GM12878 (cell line): Measurements from ENCODE around the gene TIMM29. TPM values are rescaled to one million over a fixed set of nuclear protein-coding genes. Genes with fewer than 3 reads are reported as not detected.

Source experiments
- ATAC-seq: fragments of 200-7000 bp; cut with Tn5 transposase; 3 replicates; pipeline ENCODE4 v1.9.1; 2020; ENCODE audit warnings: mild to moderate bottlenecking, moderate library complexity
- BruUV-seq: library from RNA; stranded (reverse); fragments of 400-500 nt; replicated peaks from 2 replicates; lab custom pipeline; 2021; lab: Mats Ljungman, UMichigan
- CTCF ChIA-PET: fragments of 300-600 bp; sonication (Branson Sonifier 250); formaldehyde crosslinking; extraction: SDS; loops from one replicate; lab custom pipeline; 2021; ENCODE audit warnings: inconsistent platforms; lab: Yijun Ruan, JAX
- POLR2A ChIA-PET: fragments of 350-600 bp; formaldehyde crosslinking; extraction: SDS; loops from one replicate; lab custom pipeline; 2021; ENCODE audit warnings: inconsistent platforms; lab: Charles Lee
- RAD21 ChIA-PET: fragments of 300-600 bp; sonication (Branson Sonifier 250); formaldehyde crosslinking; loops from one replicate; lab custom pipeline; 2023; ENCODE audit warnings: antibody characterized with exemption; ENCODE audit not compliant: unreplicated experiment; lab: Charles Lee
- SMC1A ChIA-PET: fragments of 300-600 bp; sonication (Branson Sonifier 250); formaldehyde crosslinking; loops from one replicate; lab custom pipeline; 2023; ENCODE audit not compliant: unreplicated experiment, uncharacterized antibody; lab: Charles Lee
- DNase-seq: peaks from one replicate; pipeline ENCODE4 v3.0.0-alpha.2; 2011; ENCODE audit warnings: low read depth, low spot score
- FAIRE-seq: peaks from 3 replicates; lab custom pipeline; 2011; peaks lifted over from hg19 to GRCh38; lab: Jason Lieb, UNC
- H2AFZ ChIP-seq: 2 replicates; pipeline ENCODE4 v1.6.0; 2011; ENCODE audit warnings: low read depth, low read length, control low read depth; ENCODE audit not compliant: control insufficient read depth
- H3K27ac ChIP-seq: 2 replicates; pipeline ENCODE4 v1.5.1; 2011; ENCODE audit warnings: control low read depth; ENCODE audit not compliant: control insufficient read depth, insufficient read depth
- H3K27me3 ChIP-seq, 2 experiments: replicated peaks in 1 of 2; 2 replicates each; pipeline versions ENCODE4 v1.6.0 to v1.6.1; 2011; ENCODE audit warnings: low read length in 1 of 2; ENCODE audit not compliant: control insufficient read depth in 2 of 2, insufficient read depth in 2 of 2
- H3K36me3 ChIP-seq, 2 experiments: 2 replicates each; pipeline ENCODE4 v1.5.1; 2011; ENCODE audit warnings: low read length in 1 of 2; ENCODE audit not compliant: control insufficient read depth in 2 of 2, insufficient read depth in 2 of 2
- H3K4me1 ChIP-seq: 2 replicates; pipeline ENCODE4 v1.6.1; 2011; ENCODE audit warnings: mild to moderate bottlenecking, low read length, moderate library complexity, mixed read lengths; ENCODE audit not compliant: control insufficient read depth, insufficient read depth
- H3K4me2 ChIP-seq: 2 replicates; pipeline ENCODE4 v1.6.0; 2011; ENCODE audit warnings: control low read depth; ENCODE audit not compliant: control insufficient read depth, insufficient read depth
- H3K4me3 ChIP-seq: fragments of 200-600 bp; sonication (generic); 2 replicates; pipeline ENCODE4 v1.5.1; 2016
- H3K79me2 ChIP-seq: 2 replicates; pipeline ENCODE4 v1.6.0; 2011; ENCODE audit warnings: low read length; ENCODE audit not compliant: control insufficient read depth, insufficient read depth
- H3K9ac ChIP-seq: 2 replicates; pipeline ENCODE4 v1.8.0; 2011; ENCODE audit warnings: low read length, control low read depth, mixed read lengths; ENCODE audit not compliant: control insufficient read depth, insufficient read depth
- H3K9me3 ChIP-seq: replicated peaks from 3 replicates; pipeline ENCODE4 v1.5.1; 2011; ENCODE audit warnings: mild to moderate bottlenecking, low read length; ENCODE audit not compliant: control insufficient read depth, insufficient read depth
- H4K20me1 ChIP-seq: 2 replicates; pipeline ENCODE4 v1.6.0; 2011; ENCODE audit not compliant: control insufficient read depth, insufficient read depth
- ATF7 ChIP-seq: fragments of 450-650 bp; IDR thresholded peaks from 2 replicates; pipeline ENCODE4 v1.6.1; 2016; ENCODE audit warnings: low read depth, mild to moderate bottlenecking
- E2F8 ChIP-seq: fragments of 450-650 bp; IDR thresholded peaks from 2 replicates; pipeline ENCODE4 v1.6.1; 2018; ENCODE audit warnings: mild to moderate bottlenecking, low read depth, moderate library complexity; ENCODE audit not compliant: partially characterized antibody
- HDGF ChIP-seq: fragments of 450-650 bp; IDR thresholded peaks from 2 replicates; pipeline ENCODE4 v1.6.1; 2016; ENCODE audit warnings: antibody characterized with exemption
- IRF3 ChIP-seq: fragments of 450-650 bp; IDR thresholded peaks from 2 replicates; pipeline ENCODE4 v1.6.1; 2014; ENCODE audit warnings: mild to moderate bottlenecking
- JUND ChIP-seq: IDR thresholded peaks from 2 replicates; pipeline ENCODE4 v1.6.1; 2012; ENCODE audit warnings: low read depth, mild to moderate bottlenecking, low read length, improper control_type of control experiment, moderate library complexity
- LARP7 ChIP-seq: fragments of 450-650 bp; IDR thresholded peaks from 2 replicates; pipeline ENCODE4 v1.6.1; 2017; ENCODE audit warnings: mild to moderate bottlenecking
- MTA3 ChIP-seq: IDR thresholded peaks from 2 replicates; pipeline ENCODE4 v1.6.1; 2012; ENCODE audit warnings: low read length, inconsistent platforms, borderline replicate concordance
- PML ChIP-seq: IDR thresholded peaks from 2 replicates; pipeline ENCODE4 v1.6.1; 2012; ENCODE audit warnings: low read length, inconsistent platforms
- SMAD5 ChIP-seq: IDR thresholded peaks from 2 replicates; pipeline ENCODE4 v1.6.1; 2016; ENCODE audit warnings: antibody characterized with exemption, low read depth
- USF1 ChIP-seq: IDR thresholded peaks from 2 replicates; pipeline ENCODE4 v1.6.1; 2011; ENCODE audit warnings: borderline replicate concordance, low read depth, mild to moderate bottlenecking, moderate library complexity, mixed read lengths, low read length; ENCODE audit not compliant: insufficient read depth; ENCODE audit errors: extremely low read length
- ZNF622 ChIP-seq: fragments of 450-650 bp; IDR thresholded peaks from 2 replicates; pipeline ENCODE4 v1.6.1; 2017; ENCODE audit warnings: mild to moderate bottlenecking, inconsistent platforms
- ZZZ3 ChIP-seq: IDR thresholded peaks from 2 replicates; pipeline ENCODE4 v1.6.1; 2011; ENCODE audit warnings: low read depth; ENCODE audit not compliant: control insufficient read depth, insufficient read length
- WGBS: methylation state at CpG from one replicate; pipeline ENCODE4 v1.1.6; 2016; ENCODE audit warnings: low lambda C conversion rate; ENCODE audit not compliant: insufficient replicate concordance, insufficient coverage; ENCODE audit errors: missing lambda C conversion rate; 5-methylcytosine and 5-hydroxymethylcytosine counted together
- in situ Hi-C: fragments of 300-500 bp; cut with MboI; formaldehyde crosslinking; loops from 9 replicates; pipeline ENCODE4 v1.14.3; 2018; ENCODE audit warnings: mixed read lengths
- intact Hi-C: fragments of 100-400 bp; cut with micrococcal nuclease; formaldehyde crosslinking; loops from one replicate; pipeline ENCODE4 v1.14.2; 2022; ENCODE audit not compliant: unreplicated experiment
- polyA plus RNA-seq, 11 experiments: library from polyadenylated mRNA; depleted of rRNA in 4 of 11; unstranded in 6 of 11; stranded (reverse) in 5 of 11; fragments of >200 nt; fragmentation: Nextera tagmentation in 4 of 11; fragmentation: Illumina TruSeq in 1 of 11; extraction: Ambion mirVana in 4 of 11; extraction: Trizol in 1 of 11; gene quantifications; 1 replicate in 1 of 11; 2 replicates in 10 of 11; pipeline versions ENCODE4 v1.2.1 to v1.2.3, GENCODE V29; 2011 to 2016; ENCODE audit warnings: inconsistent platforms in 2 of 11, missing spikeins in 2 of 11, low read depth in 1 of 11
- total RNA-seq, 4 experiments: library from RNA; depleted of rRNA in 3 of 4; stranded (reverse); fragments of >200 nt in 3 of 4; fragmentation: Illumina TruSeq in 1 of 4; extraction: Trizol in 1 of 4; gene quantifications; 2 replicates each; pipeline versions ENCODE4 v1.2.1 to v1.2.3, GENCODE V29; 2013 to 2021

TIMM29 gene
- total and polyA plus RNA-seq, 10 of the 15 experiments (the other 5 are each of a cell fraction or from before 2014, with no cell fraction given) = 2.4 to 27.9 (median 13.5) TPM

GRCh38 chr19:10927730-10928562, 665 bp upstream of the TIMM29 start (continued):
- TF ChIP-seq USF1 = peak; percentile 76

GRCh38 chr19:10929402-10929794, 787 bp downstream of the TIMM29 start:
- ChIA-PET RAD21 (interaction anchor here (0.6 to 2.5 kb wide), 8 partner anchors 9 to 578 kb away, joined by 3 to 9 read pairs (median 3); no protein-coding TSS in a partner anchor), CTCF (interaction anchor here (0.6 to 1.9 kb wide), 6 partner anchors 12 to 212 kb away, joined by 3 to 11 read pairs (median 6); no protein-coding TSS in a partner anchor), POLR2A (interaction anchor here (0.6 to 1.3 kb wide), 7 partner anchors 14 to 160 kb away, joined by 3 to 6 read pairs (median 4); partner anchors contain the start of gene LDLR), SMC1A (interaction anchor here (1.1 to 2.4 kb wide), 3 partner anchors 13 to 71 kb away, joined by 3 to 7 read pairs (median 4); no protein-coding TSS in a partner anchor)
- peak overlapping the region; percentile 36 for H3K9ac ChIP-seq
- FAIRE-seq = no peak
- H3K4me2 ChIP-seq = peak overlapping the region; percentile 92
- TF ChIP-seq ATF7 = no peak
- no peak for TF ChIP-seq ZZZ3
- TF ChIP-seq PML = no peak
- no peak for TF ChIP-seq LARP7
- TF ChIP-seq E2F8 = no peak
- no peak for TF ChIP-seq HDGF
- TF ChIP-seq MTA3 = no peak
- TF ChIP-seq ZNF622 = no peak
- TF ChIP-seq IRF3 = no peak
- TF ChIP-seq SMAD5 = no peak
- TF ChIP-seq JUND = no peak
- peak overlapping the region; percentile 89 for H3K4me3 ChIP-seq
- H3K27me3 ChIP-seq = no peaks in the 10 kb centered on the region
- peak overlapping the region; percentile 46; the same call in 1 of the 2 replicates for H3K27ac ChIP-seq
- no peak for DNase-seq
- no peaks in the 10 kb centered on the region; a peak in 1 of 4 replicates for H3K36me3 ChIP-seq
- no peaks in the 10 kb centered on the region for H4K20me1 ChIP-seq
- peaks cover 26% of the 10 kb centered on the region for H3K79me2 ChIP-seq
- peaks cover 7% of the 10 kb centered on the region for H3K4me1 ChIP-seq
- no peaks in the 10 kb centered on the region for H3K9me3 ChIP-seq
- peak overlapping the region; percentile 68; the same call in 1 of the 2 replicates for H2AFZ ChIP-seq
- in situ Hi-C loops (no loop called here), intact Hi-C loops (loop anchor here (2.0 kb wide), 1 partner anchor 51 kb away; no protein-coding TSS in a partner anchor)
- no TSS peak for BruUV-seq
- 1% methylated on average over 27 of the region's 27 CpGs for WGBS
- no peak for ATAC-seq
